GF-D8 (cell line): Measurements from ENCODE around the gene MYO9B.
A peak's percentile ranks its signal among the peaks of the same experiment; 100 is the strongest.
"Not testable (repeated sequence)": the region's sequence is repeated elsewhere in the genome, so short reads cannot be mapped to it uniquely, and the experiment has no call there.

ENCODE experiments used
- DNase-seq: peaks from one replicate; lab custom pipeline; 2025; lab: John Stamatoyannopoulos, UW

Gene MYO9B

DNA sequence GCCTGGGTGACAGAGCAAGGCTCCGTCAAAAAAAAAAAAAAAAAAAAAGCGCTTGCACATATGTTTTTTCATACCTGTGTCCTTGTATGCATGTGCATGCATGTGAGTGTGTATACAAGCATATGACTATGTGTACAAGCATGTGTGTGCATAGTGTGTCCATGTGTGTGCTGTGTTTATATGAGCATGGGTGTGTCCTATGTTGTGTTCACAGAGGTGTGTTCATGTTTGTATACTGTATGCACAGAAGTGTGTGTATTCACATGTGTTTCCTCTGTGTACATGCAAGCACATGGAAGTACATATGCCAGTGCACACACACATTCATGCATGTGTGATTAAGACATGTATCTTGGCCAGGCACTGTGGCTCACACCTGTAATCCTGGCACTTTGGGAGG lies 17.1 kb downstream of the MYO9B start:
- no peak for DNase-seq

DNA sequence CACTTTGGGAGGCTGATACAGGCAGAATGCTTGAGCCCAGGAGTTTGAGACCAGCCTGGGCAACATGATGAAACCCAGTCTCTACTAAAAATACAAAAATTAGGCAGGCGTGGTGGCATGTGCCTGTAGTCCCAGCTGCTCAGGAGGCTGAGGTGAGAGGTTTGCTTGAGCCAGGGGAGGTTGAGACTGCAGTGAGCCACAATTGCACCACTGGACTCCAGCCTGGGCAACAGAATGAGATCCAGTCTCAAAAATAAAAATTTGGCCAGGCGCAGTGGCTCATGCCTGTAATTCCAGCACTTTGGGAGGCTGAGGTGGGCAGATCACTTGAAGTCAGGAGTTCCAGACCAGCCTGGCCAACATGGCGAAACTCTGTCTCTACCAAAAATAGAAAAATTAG lies 19.1 kb downstream of the MYO9B start:
- DNase-seq: not testable (repeated sequence)

- DNase-seq: no peak
Measured at GRCh38 chr19:17095141-17095919, 19.8 kb downstream of the MYO9B start.

- DNase-seq: peak; percentile 8
Measured at GRCh38 chr19:17097593-17098126, 22.1 kb downstream of the MYO9B start.

DNA sequence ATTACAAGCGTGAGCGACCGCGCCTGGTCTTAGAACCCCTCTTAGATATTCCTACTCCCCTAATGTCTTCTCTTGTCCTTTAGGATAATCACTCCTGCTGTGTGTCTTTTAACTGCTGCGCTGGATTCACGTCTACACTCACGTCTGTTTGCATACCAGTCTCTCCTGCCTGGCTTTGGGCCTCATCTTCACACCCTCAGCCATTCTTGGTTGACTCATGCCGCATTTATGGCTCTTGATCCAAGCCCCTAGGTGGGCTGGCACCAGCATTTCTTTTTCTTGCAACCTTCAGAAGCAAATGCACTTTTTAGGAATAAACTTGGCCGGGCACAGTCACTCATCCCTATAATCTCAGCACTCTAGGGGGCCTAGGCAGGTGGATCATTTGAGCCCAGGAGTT lies 22.7 kb downstream of the MYO9B start:
- no peak for DNase-seq

DNA sequence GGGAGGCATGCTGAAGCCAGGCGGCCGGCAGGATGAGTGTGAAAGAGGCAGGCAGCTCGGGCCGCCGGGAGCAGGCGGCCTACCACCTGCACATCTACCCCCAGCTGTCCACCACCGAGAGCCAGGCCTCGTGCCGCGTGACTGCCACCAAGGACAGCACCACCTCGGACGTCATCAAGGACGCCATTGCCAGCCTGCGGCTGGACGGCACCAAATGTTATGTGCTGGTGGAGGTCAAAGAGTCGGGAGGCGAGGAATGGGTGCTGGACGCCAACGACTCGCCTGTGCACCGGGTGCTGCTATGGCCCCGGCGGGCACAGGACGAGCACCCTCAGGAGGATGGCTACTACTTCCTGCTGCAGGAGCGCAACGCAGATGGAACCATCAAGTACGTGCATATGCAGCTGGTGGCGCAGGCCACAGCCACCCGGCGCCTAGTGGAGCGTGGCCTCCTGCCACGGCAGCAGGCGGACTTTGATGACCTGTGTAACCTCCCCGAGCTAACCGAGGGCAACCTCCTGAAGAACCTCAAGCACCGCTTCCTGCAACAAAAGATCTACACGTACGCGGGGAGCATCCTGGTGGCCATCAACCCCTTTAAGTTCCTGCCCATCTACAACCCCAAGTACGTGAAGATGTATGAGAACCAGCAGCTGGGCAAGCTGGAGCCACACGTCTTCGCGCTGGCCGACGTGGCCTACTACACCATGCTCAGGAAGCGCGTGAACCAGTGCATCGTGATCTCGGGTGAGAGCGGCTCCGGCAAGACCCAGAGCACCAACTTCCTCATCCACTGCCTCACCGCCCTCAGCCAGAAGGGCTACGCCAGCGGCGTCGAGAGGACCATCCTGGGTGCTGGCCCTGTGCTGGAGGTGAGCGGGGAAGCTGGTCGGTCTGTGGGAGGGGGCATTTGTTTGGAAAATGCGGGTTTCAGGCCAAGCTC lies 26.4 kb downstream of the MYO9B start:
- no peak for DNase-seq

- DNase-seq: no peak
Measured at GRCh38 chr19:17103177-17103576, 27.6 kb downstream of the MYO9B start.

- DNase-seq: no peak
Measured at GRCh38 chr19:17104679-17105078, 29.1 kb downstream of the MYO9B start.

DNA sequence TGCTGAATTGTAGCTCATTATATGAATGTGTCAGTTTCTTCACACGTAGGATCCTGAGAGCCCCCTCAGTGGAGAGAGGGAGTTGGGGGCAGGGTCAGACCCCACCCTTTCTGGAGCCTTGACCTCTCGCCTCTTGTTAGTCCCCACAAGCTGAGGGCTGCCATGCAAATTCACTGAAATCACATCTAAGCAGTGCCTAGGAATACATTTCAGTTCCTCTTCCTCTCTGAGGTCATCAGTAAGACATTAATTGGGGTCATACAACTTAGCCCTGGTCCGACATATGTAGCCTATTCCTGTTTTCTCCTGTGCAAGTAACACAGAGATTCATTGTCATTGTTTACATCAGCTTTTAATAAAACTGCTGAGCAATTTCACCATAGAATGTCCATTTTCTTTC lies 30.0 kb downstream of the MYO9B start:
- DNase-seq: no peak

DNA sequence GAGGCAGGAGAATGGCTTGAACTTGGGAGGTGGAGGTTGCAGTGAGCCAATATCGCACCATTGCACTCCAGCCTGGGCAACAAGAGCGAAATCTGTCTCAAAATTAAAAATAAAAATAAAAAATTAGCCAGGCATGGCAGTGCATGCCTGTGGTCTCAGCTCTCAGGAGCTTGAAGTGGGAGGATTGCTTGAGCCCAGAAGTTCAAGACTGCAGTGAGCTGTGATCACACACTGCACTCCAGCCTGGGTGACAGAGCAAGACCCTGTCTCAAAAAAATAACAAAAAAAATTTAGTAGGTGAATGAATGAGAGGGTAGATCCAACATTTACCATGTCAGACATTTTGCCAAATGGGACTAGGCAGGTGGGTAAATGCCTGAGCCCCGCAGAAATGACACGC lies 31.4 kb downstream of the MYO9B start:
- DNase-seq: not testable (repeated sequence)

GRCh38 chr19:17107546-17108452 lies 32.2 kb downstream of the MYO9B start:
- no peak for DNase-seq

- DNase-seq: no peak
Measured at GRCh38 chr19:17108453-17108784, 32.8 kb downstream of the MYO9B start.

GRCh38 chr19:17109300-17109699 lies 33.7 kb downstream of the MYO9B start:
- no peak for DNase-seq

DNA sequence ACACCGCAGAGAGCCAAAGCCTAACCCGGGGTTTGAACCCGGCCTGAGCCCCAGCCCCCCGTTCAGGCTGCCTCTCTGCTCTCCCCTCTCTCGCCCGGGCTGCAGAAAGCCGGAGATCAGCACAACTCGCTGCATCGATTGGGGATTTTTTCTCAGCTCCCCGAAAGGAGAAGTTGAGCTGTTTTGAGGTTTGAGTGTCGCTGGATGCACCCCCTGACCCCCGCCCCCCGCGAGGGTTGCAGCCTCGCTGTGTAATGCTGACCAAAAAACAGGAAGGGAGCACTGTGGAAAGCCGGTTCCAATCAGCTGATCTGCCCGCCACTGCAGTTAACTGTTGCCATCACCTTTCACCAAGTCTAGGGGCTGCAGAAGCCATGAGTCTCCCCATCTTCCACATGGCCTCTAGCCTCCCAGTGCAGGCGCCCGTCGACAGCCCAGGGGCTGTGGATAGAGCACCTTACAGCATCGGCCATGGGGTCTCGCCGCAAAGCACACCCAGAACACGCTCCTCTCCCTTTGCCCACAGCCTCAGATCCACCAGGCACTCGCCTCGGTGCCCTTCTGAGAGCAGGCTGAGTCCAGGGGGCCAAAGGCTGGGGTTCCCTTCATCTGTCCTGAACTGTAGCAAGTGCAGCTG lies 34.5 kb downstream of the MYO9B start:
- DNase-seq: peak; percentile 50

GRCh38 chr19:17110599-17110966 lies 35.0 kb downstream of the MYO9B start:
- no peak for DNase-seq

GRCh38 chr19:17111766-17112165 lies 36.2 kb downstream of the MYO9B start:
- DNase-seq: no peak

- DNase-seq: no peak
Measured at GRCh38 chr19:17112271-17112670, 36.7 kb downstream of the MYO9B start.

- no peak for DNase-seq
Measured at GRCh38 chr19:17112700-17113099, 37.1 kb downstream of the MYO9B start.

DNA sequence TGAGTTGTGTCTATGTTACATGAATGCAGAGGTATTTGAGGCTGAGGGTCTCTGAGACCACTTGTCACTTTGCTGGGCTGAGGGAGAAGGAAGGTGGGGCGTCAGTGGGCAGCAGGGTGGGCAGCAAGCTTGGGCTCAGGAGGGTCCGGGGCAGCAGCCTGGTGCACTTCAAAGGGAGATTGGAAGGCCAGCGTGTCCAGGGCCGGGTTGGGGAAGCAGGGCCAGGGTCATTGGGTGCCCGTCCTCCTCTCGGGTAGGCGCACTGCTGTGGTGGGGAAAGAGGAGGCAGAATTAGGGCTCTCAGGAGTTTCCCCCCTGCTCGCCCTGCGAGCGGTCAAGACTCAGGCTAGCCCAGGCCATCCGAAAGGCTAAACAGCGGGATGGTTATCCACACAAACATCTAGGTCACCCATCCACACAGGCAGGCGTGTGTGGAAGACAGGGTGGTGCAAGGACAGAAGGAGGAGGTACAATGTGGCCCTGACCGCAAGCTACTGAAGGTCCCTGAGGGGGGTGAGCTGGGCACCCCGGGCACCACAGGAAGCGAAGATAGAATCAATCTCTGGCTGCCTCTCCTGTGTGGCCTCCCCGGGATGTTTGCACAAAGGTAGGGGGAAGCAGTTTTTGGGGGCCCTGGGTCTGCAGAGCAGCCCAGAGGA lies 37.7 kb downstream of the MYO9B start:
- no peak for DNase-seq

DNA sequence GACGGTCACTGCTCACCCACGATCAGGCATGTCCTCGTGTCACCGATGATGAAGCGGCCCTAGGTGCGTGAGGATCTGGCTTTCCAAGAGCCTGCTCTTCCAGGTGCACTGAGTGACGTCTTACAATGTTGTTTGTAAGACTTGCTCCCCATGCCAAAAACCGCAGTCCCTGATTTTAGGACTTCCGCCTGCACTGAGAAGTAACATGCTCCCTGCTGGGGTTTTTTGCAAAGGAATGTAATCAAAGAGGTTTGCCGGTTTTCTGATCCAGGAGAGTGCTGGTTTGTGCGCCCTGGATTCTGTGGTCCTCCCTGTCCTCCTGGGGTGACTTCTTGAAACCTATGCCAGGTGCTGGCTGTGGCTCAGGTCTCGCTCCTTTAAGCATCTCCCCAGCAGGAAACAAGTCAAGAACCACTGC lies 38.8 kb downstream of the MYO9B start:
- no peak for DNase-seq
